Cardiac muscle cell (in vitro differentiated cells and primary cell): Measurements from ENCODE around the gene ISYNA1. TPM values are rescaled to one million over a fixed set of nuclear protein-coding genes. Genes with fewer than 3 reads are reported as not detected.

Source experiments
- DNase-seq, 2 donors: peaks; one replicate each; pipeline versions ENCODE4 v3.0.0 to v3.0.0-alpha.2; 2010 to 2017; ENCODE audit warnings: low read depth in 1 of 2, low spot score in 1 of 2
- H3K27ac ChIP-seq: fragments of 200-600 bp; sonication (generic); 2 replicates; pipeline ENCODE4 v1.5.1; 2016
- H3K27me3 ChIP-seq: fragments of 200-600 bp; sonication (generic); 2 replicates; pipeline ENCODE4 v1.6.0; 2016; ENCODE audit warnings: control low read depth
- H3K36me3 ChIP-seq: fragments of 200-600 bp; sonication (generic); 2 replicates; pipeline ENCODE4 v1.5.1; 2016; ENCODE audit warnings: control low read depth
- H3K4me1 ChIP-seq: fragments of 200-600 bp; sonication (generic); 2 replicates; pipeline ENCODE4 v1.8.1; 2017; ENCODE audit warnings: low read depth, mild to moderate bottlenecking, mixed run types
- H3K4me3 ChIP-seq: fragments of 200-600 bp; sonication (generic); 2 replicates; pipeline ENCODE4 v1.5.1; 2016; ENCODE audit warnings: mild to moderate bottlenecking
- H3K9me3 ChIP-seq: fragments of 200-600 bp; sonication (generic); 2 replicates; pipeline ENCODE4 v1.5.1; 2017; ENCODE audit warnings: low read depth, mild to moderate bottlenecking, control low read depth
- polyA plus RNA-seq: library from polyadenylated mRNA; unstranded; fragments of >200 nt; fragmentation: Nextera tagmentation; extraction: Ambion mirVana; gene quantifications from 2 replicates; pipeline ENCODE4 v1.2.1, GENCODE V29; 2016
- total RNA-seq: library from RNA; depleted of rRNA; stranded (reverse); fragments of >200 nt; gene quantifications from 2 replicates; pipeline ENCODE4 v1.2.3, GENCODE V29; 2016
- TF ChIP-seq, protein P1 (sequence below): IDR thresholded peaks from 2 replicates; pipeline ENCODE4 v1.5.1; 2012; ENCODE audit warnings: low read depth, mild to moderate bottlenecking, low read length

The ISYNA1 gene
- total and polyA plus RNA-seq, 2 experiments from 2014 or later, result 298 to 370 TPM

DNA sequence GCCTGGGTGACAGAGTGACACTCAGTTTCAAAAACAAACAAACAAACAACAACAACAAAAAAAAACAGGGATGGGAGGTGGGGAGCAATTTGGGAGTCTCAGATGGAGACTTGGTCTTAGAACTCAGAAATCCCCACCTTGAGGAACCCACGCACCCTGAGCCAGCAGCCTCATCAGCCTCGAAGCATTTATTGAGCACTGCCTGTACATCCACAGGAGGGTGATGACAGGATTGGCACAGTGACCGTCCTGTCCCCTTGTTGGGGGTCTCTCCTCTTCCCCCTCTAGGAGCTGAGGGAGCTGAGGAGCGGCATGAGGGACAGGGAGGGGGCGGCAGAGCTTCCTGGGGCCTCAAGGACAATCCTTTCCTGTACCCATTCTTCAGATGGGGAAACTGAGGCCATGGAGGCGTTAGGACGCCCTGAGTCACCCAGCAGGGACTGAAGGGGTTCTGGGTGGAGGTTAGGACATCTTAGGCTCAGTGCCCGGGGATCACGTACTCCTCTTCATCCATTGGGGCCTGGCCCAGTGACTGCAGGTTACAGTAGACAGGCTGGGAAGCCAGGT lies 46.3 kb downstream of the ISYNA1 start:
- Histone ChIP-seq H3K27me3 (peaks cover 15% of the 10 kb centered on the region), H3K4me3 (no peak overlapping the region), H3K36me3 (no peaks in the 10 kb centered on the region), H3K4me1 (no peaks in the 10 kb centered on the region), H3K9me3 (no peaks in the 10 kb centered on the region), H3K27ac (no peak overlapping the region)
- TF ChIP-seq, protein P1, sequence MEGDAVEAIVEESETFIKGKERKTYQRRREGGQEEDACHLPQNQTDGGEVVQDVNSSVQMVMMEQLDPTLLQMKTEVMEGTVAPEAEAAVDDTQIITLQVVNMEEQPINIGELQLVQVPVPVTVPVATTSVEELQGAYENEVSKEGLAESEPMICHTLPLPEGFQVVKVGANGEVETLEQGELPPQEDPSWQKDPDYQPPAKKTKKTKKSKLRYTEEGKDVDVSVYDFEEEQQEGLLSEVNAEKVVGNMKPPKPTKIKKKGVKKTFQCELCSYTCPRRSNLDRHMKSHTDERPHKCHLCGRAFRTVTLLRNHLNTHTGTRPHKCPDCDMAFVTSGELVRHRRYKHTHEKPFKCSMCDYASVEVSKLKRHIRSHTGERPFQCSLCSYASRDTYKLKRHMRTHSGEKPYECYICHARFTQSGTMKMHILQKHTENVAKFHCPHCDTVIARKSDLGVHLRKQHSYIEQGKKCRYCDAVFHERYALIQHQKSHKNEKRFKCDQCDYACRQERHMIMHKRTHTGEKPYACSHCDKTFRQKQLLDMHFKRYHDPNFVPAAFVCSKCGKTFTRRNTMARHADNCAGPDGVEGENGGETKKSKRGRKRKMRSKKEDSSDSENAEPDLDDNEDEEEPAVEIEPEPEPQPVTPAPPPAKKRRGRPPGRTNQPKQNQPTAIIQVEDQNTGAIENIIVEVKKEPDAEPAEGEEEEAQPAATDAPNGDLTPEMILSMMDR, result no peak
- DNase-seq, result no peak

DNA sequence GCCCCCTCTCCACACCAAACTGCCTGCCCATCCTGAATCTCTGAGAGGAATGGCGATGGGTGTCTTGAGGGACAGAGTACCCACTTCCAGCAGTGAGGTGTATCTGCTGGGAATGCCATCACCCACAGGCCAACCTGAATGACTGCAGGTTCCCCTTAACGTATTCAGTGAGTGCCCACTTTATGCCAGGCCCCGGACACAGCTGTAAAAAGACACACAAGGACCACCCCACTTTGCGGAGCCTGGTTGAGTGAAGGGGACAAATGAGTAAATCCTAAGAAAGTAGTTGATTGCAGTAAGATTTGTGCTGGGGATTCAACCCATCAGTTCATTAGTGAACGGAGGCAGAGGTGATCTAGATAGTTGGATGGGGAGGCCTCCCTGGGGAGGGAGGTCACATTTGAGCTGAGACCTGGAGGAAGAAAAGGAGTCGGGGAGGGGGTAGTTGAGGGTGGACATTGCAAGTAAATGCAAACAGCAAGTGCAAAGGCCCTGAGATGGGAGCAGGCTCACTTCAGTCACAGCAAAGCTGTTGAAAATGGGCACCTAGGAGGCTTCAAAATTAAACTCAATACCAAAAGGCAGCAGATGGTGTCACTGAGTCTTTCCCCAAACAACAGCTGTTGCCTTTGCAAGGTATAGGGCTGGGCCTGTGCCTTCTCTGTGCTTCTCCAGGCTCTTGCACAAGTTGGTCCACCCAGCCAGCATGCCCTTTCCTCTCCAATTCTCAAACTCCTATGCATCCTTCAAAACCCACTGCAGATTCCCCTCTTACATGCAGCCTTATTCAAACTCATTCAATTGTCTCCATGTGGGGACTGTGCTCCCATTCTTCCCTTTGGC lies 47.6 kb downstream of the ISYNA1 start:
- Histone ChIP-seq H3K9me3 (no peaks in the 10 kb centered on the region), H3K27ac (no peak overlapping the region), H3K27me3 (peaks cover 20% of the 10 kb centered on the region), H3K4me1 (no peaks in the 10 kb centered on the region), H3K4me3 (no peak overlapping the region), H3K36me3 (no peaks in the 10 kb centered on the region)
- peak in 1 of 2 donors; percentile 43 for DNase-seq
- TF ChIP-seq, protein P1, result no peak

DNA sequence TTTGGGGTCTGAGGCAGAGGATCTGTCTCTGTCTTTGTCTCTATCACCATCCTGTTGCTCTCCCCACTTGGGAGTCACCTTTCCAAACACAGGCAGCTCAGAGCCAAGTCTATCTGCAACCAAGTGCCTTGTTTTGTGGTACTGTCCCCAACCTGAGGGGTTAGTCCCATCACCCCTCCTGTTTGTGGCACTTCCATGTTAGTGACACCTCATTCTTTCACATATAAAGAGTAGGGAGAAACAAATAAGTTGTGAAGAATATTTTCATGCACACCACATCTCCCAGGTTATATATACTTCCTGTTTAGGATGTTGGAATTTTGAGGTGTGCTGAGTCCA lies 48.2 kb downstream of the ISYNA1 start:
- no peak for DNase-seq
- Histone ChIP-seq H3K27ac (no peak overlapping the region), H3K36me3 (no peaks in the 10 kb centered on the region), H3K4me1 (no peaks in the 10 kb centered on the region), H3K4me3 (no peak overlapping the region), H3K9me3 (no peaks in the 10 kb centered on the region), H3K27me3 (peaks cover 20% of the 10 kb centered on the region)
- TF ChIP-seq, protein P1, result no peak

DNA sequence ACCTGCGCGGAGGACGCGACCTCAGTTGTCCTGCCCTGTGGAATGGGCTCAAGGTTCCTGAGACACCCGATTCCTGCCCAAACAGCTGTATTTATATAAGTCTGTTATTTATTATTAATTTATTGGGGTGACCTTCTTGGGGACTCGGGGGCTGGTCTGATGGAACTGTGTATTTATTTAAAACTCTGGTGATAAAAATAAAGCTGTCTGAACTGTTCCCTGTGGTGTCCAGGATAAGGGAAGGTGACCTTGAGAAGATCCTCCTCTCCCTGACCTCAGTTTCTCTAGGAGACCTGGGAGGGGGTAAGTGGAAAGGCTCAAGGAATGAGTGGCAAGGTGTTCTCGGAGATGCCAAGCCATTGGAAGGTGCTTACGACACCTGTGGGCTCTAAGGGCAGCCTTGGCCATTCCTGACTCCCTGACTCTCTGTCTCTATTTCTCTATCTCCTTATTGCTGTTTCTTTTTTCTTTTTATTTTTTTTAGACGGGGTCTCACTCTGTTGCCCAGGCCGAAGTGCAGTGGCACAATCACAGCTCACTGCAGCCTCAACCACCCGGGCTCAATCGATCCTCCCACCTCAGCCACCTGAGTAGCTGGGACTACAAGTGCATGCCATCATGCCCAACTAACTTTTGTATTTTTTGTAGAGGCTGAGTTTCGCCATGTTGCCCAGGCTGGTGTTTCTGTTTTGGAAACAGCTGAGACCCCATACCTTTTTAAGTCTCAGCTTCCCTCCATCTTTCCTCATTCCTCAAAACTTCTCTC lies 48.8 kb downstream of the ISYNA1 start:
- Histone ChIP-seq H3K36me3 (no peaks in the 10 kb centered on the region), H3K9me3 (no peaks in the 10 kb centered on the region), H3K27me3 (peaks cover 20% of the 10 kb centered on the region), H3K4me3 (no peak overlapping the region), H3K4me1 (no peaks in the 10 kb centered on the region), H3K27ac (no peak overlapping the region)
- DNase-seq, result no peak
- TF ChIP-seq, protein P1, result no peak

DNA sequence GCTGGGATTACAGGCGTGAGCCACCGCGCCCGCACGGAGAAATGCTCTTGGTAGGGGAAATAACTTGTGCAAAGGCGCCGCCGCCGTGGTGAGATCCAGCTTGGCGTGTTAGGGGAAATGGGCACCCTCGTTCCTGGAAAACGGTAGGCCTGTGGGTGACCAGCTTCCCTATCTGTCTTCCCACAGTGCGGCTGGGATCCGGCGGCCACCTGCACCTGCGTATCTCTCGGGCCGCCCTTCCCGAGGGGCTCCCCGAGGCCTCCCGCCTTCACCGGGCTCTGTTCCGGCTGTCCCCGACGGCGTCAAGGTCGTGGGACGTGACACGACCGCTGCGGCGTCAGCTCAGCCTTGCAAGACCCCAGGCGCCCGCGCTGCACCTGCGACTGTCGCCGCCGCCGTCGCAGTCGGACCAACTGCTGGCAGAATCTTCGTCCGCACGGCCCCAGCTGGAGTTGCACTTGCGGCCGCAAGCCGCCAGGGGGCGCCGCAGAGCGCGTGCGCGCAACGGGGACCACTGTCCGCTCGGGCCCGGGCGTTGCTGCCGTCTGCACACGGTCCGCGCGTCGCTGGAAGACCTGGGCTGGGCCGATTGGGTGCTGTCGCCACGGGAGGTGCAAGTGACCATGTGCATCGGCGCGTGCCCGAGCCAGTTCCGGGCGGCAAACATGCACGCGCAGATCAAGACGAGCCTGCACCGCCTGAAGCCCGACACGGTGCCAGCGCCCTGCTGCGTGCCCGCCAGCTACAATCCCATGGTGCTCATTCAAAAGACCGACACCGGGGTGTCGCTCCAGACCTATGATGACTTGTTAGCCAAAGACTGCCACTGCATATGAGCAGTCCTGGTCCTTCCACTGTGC lies 49.6 kb downstream of the ISYNA1 start:
- Histone ChIP-seq H3K27me3 (peaks cover 20% of the 10 kb centered on the region), H3K9me3 (no peaks in the 10 kb centered on the region), H3K27ac (no peak overlapping the region), H3K4me3 (no peak overlapping the region), H3K36me3 (no peaks in the 10 kb centered on the region), H3K4me1 (no peaks in the 10 kb centered on the region)
- peak; percentile 66 to 82 for DNase-seq
- TF ChIP-seq, protein P1, result peak; percentile 92
